Neural progenitor cell (in vitro differentiated cells): Measurements from ENCODE around the gene TPD52L1.

Experiments used
- EZH2 ChIP-seq: fragments of 200-600 bp; sonication (generic); IDR thresholded peaks from 2 replicates; pipeline ENCODE4 v1.6.1; 2017; ENCODE audit warnings: antibody characterized with exemption, mild to moderate bottlenecking, moderate library complexity
- TF ChIP-seq, protein P1 (sequence below): fragments of 200-600 bp; sonication (generic); IDR thresholded peaks from 2 replicates; pipeline ENCODE4 v1.5.1; 2017; ENCODE audit warnings: antibody characterized with exemption, mild to moderate bottlenecking

DNA sequence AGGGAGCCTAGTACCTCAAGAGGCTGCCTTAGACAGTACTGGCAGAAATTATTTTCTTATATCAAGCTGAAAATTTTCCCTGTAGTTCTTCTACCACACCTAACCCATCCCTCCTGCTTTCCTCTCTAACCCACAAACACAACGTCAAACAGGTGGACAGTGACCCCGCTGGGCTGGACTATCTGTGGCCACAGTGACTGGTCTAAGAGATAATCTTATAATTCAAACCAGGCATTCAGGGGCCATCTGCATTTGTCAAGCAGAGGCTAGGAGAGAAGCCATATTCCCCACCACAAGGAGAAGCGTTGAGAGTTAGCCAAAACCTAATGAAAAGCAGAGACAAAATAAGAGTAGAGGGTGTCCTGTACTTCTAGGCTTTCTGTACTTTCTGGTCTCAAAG, 140.0 kb downstream of the TPD52L1 start:
- no peak for TF ChIP-seq EZH2
- TF ChIP-seq, protein P1, sequence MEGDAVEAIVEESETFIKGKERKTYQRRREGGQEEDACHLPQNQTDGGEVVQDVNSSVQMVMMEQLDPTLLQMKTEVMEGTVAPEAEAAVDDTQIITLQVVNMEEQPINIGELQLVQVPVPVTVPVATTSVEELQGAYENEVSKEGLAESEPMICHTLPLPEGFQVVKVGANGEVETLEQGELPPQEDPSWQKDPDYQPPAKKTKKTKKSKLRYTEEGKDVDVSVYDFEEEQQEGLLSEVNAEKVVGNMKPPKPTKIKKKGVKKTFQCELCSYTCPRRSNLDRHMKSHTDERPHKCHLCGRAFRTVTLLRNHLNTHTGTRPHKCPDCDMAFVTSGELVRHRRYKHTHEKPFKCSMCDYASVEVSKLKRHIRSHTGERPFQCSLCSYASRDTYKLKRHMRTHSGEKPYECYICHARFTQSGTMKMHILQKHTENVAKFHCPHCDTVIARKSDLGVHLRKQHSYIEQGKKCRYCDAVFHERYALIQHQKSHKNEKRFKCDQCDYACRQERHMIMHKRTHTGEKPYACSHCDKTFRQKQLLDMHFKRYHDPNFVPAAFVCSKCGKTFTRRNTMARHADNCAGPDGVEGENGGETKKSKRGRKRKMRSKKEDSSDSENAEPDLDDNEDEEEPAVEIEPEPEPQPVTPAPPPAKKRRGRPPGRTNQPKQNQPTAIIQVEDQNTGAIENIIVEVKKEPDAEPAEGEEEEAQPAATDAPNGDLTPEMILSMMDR = no peak
